ENCODE data around the gene ZNF516.

The ZNF516 gene

DNA sequence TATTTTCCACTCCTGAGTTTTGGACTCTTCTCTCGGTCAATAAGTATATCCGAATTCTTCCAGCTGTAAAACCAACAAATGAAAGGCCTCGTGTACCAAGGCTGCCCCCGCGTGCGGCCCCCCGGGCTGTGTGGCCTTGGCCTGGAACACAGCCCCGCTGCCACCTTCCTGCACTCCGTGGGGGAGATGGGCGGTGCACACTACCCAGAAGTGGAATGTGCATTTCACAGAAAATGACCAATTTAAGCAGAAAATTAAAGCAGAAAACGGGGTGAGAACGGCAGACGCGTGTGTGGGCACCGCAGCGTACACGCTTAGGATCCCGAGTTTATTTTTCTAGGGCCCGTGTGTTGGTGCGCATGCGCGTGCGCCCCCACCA lies 34.4 kb upstream of the ZNF516 start:
- no peaks in the 10 kb centered on the region for H3K4me1 ChIP-seq (ENCODE audit: insufficient read depth, low read length, severe bottlenecking)
- no peak overlapping the region for H2AFZ ChIP-seq (ENCODE audit: low read length)
- no peaks in the 10 kb centered on the region for H3K9me3 ChIP-seq (ENCODE audit: low read length)
- no peaks in the 10 kb centered on the region for H3K79me2 ChIP-seq (ENCODE audit: insufficient read depth, low read length)
- no peaks in the 10 kb centered on the region for H3K36me3 ChIP-seq (ENCODE audit: insufficient read depth, low read length)
- H3K4me2 ChIP-seq (ENCODE audit: low read length): no peak overlapping the region
- no peaks in the 10 kb centered on the region for H3K9me2 ChIP-seq (ENCODE audit: low read depth, low read length)
- no peaks in the 10 kb centered on the region for H3F3A ChIP-seq (ENCODE audit: insufficient read depth, low read length)
- H3K27me3 ChIP-seq (ENCODE audit: insufficient read depth, low read length): no peaks in the 10 kb centered on the region
- H3K9ac ChIP-seq (ENCODE audit: low read length): no peak overlapping the region
- H4K20me1 ChIP-seq (ENCODE audit: insufficient read depth, low read length): no peaks in the 10 kb centered on the region
- no peak overlapping the region for H3K27ac ChIP-seq (ENCODE audit: low read depth, low read length, poor library complexity, severe bottlenecking)
- no peak overlapping the region for H3K4me3 ChIP-seq (ENCODE audit: low read depth, low read length, poor library complexity, severe bottlenecking)
- TF ChIP-seq EZH2 (IDR thresholded peaks at IDR 0.05; ENCODE audit: borderline replicate concordance, low read length): no peak
- TF ChIP-seq, protein P1, sequence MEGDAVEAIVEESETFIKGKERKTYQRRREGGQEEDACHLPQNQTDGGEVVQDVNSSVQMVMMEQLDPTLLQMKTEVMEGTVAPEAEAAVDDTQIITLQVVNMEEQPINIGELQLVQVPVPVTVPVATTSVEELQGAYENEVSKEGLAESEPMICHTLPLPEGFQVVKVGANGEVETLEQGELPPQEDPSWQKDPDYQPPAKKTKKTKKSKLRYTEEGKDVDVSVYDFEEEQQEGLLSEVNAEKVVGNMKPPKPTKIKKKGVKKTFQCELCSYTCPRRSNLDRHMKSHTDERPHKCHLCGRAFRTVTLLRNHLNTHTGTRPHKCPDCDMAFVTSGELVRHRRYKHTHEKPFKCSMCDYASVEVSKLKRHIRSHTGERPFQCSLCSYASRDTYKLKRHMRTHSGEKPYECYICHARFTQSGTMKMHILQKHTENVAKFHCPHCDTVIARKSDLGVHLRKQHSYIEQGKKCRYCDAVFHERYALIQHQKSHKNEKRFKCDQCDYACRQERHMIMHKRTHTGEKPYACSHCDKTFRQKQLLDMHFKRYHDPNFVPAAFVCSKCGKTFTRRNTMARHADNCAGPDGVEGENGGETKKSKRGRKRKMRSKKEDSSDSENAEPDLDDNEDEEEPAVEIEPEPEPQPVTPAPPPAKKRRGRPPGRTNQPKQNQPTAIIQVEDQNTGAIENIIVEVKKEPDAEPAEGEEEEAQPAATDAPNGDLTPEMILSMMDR (IDR thresholded peaks at IDR 0.05; ENCODE audit: low read length): no peak

GRCh38 chr18:76528477-76529432 lies 33.7 kb upstream of the ZNF516 start:
- TF ChIP-seq EZH2 (IDR thresholded peaks at IDR 0.05; ENCODE audit: borderline replicate concordance, low read length): no peak
- TF ChIP-seq, protein P1 (IDR thresholded peaks at IDR 0.05; ENCODE audit: low read length): no peak
- Histone ChIP-seq H3K4me2 (ENCODE audit: low read length) (no peak overlapping the region), H3K9me2 (ENCODE audit: low read depth, low read length) (no peaks in the 10 kb centered on the region), H3K4me3 (ENCODE audit: low read depth, low read length, poor library complexity, severe bottlenecking) (no peak overlapping the region), H3K36me3 (ENCODE audit: insufficient read depth, low read length) (no peaks in the 10 kb centered on the region), H3K79me2 (ENCODE audit: insufficient read depth, low read length) (no peaks in the 10 kb centered on the region), H2AFZ (ENCODE audit: low read length) (no peak overlapping the region), H3K9ac (ENCODE audit: low read length) (no peak overlapping the region), H4K20me1 (ENCODE audit: insufficient read depth, low read length) (no peaks in the 10 kb centered on the region), H3K4me1 (ENCODE audit: insufficient read depth, low read length, severe bottlenecking) (no peaks in the 10 kb centered on the region), H3K27me3 (ENCODE audit: insufficient read depth, low read length) (no peaks in the 10 kb centered on the region), H3K27ac (ENCODE audit: low read depth, low read length, poor library complexity, severe bottlenecking) (no peak overlapping the region), H3K9me3 (ENCODE audit: low read length) (no peaks in the 10 kb centered on the region), H3F3A (ENCODE audit: insufficient read depth, low read length) (no peaks in the 10 kb centered on the region)

- Histone ChIP-seq H4K20me1 (ENCODE audit: insufficient read depth, low read length) (no peaks in the 10 kb centered on the region), H3K4me3 (ENCODE audit: low read depth, low read length, poor library complexity, severe bottlenecking) (no peak overlapping the region), H3K9me3 (ENCODE audit: low read length) (no peaks in the 10 kb centered on the region), H3K36me3 (ENCODE audit: insufficient read depth, low read length) (no peaks in the 10 kb centered on the region), H3K9me2 (ENCODE audit: low read depth, low read length) (no peaks in the 10 kb centered on the region), H3K4me2 (ENCODE audit: low read length) (no peak overlapping the region), H3K27ac (ENCODE audit: low read depth, low read length, poor library complexity, severe bottlenecking) (no peak overlapping the region), H3K4me1 (ENCODE audit: insufficient read depth, low read length, severe bottlenecking) (no peaks in the 10 kb centered on the region), H3K9ac (ENCODE audit: low read length) (no peak overlapping the region), H3K79me2 (ENCODE audit: insufficient read depth, low read length) (no peaks in the 10 kb centered on the region), H2AFZ (ENCODE audit: low read length) (no peak overlapping the region), H3K27me3 (ENCODE audit: insufficient read depth, low read length) (no peaks in the 10 kb centered on the region), H3F3A (ENCODE audit: insufficient read depth, low read length) (no peaks in the 10 kb centered on the region)
- TF ChIP-seq, protein P1 (IDR thresholded peaks at IDR 0.05; ENCODE audit: low read length): no peak
- TF ChIP-seq EZH2 (IDR thresholded peaks at IDR 0.05; ENCODE audit: borderline replicate concordance, low read length): no peak
These were observed 30.9 kb upstream of the ZNF516 start for GRCh38 chr18:76525911-76526310.

All from OCI-LY1 (cell line).